Sigmoid colon (tissue), 4 donors: ENCODE measurements around the gene KATNB1.

ENCODE experiments used
- CTCF ChIP-seq, 4 experiments: fragments of 450-650 bp in 3 of 4; fragments of 200-600 bp in 1 of 4; IDR thresholded peaks; one replicate each; pipeline ENCODE4 v1.5.1; 2016 to 2019; ENCODE audit warnings: antibody characterized with exemption in 4 of 4, mild to moderate bottlenecking in 3 of 4, moderate library complexity in 2 of 4
- EP300 ChIP-seq, 4 donors: sonication (generic); formaldehyde crosslinking; IDR thresholded peaks; one replicate each; pipeline ENCODE4 v1.6.1; 2017; ENCODE audit warnings: antibody characterized with exemption in 4 of 4

- no peak for TF ChIP-seq CTCF (IDR thresholded peaks at IDR 0.05)
- TF ChIP-seq EP300 (IDR thresholded peaks at IDR 0.05), result no peak
Measured at GRCh38 chr16:57724531-57724930, 11.0 kb upstream of the KATNB1 start.
